Body of pancreas (tissue), 4 donors: ENCODE results near the gene HELZ. TPM values are rescaled to one million over a fixed set of nuclear protein-coding genes. Genes with fewer than 3 reads are reported as not detected.

Source experiments
- ATAC-seq: fragments of 150-250 bp; one replicate; pipeline ENCODE4 v1.9.1; 2016
- DNase-seq, 4 donors: peaks; one replicate each; pipeline ENCODE4 v3.0.0-alpha.2; 2019
- H3K27ac ChIP-seq, 4 donors: fragments of 200-600 bp; sonication (generic); 1 replicate in 3 of 4; 2 replicates in 1 of 4; pipeline versions ENCODE4 v1.5.1 to v1.6.1; 2016 to 2019; ENCODE audit warnings: mild to moderate bottlenecking in 1 of 4, mixed read lengths in 1 of 4, moderate library complexity in 1 of 4
- H3K27me3 ChIP-seq, 2 donors: fragments of 200-600 bp; sonication (generic); one replicate each; pipeline ENCODE4 v1.6.0; 2016; ENCODE audit warnings: mild to moderate bottlenecking in 1 of 2
- H3K36me3 ChIP-seq, 2 donors: fragments of 200-600 bp; sonication (generic); replicated peaks in 1 of 2; 2 replicates each; pipeline ENCODE4 v1.5.1; 2016; ENCODE audit warnings: low read depth in 2 of 2; ENCODE audit not compliant: insufficient read depth in 1 of 2
- H3K4me1 ChIP-seq: fragments of 200-600 bp; sonication (generic); one replicate; pipeline ENCODE4 v1.6.0; 2016
- H3K4me3 ChIP-seq, 2 donors: fragments of 200-600 bp; sonication (generic); 1 replicate in 1 of 2; 2 replicates in 1 of 2; pipeline ENCODE4 v1.5.1; 2016 to 2019
- H3K9me3 ChIP-seq, 3 donors: fragments of 200-600 bp; sonication (generic); 1 replicate in 2 of 3; 2 replicates in 1 of 3; pipeline ENCODE4 v1.5.1; 2016
- POLR2A ChIP-seq, 3 donors: fragments of 450-650 bp; IDR thresholded peaks; one replicate each; pipeline ENCODE4 v1.6.1; 2016; ENCODE audit warnings: antibody characterized with exemption in 3 of 3, mild to moderate bottlenecking in 2 of 3
- WGBS, 2 donors: methylation state at CpG; one replicate each; pipeline ENCODE4 v1.1.5; 2017; 5-methylcytosine and 5-hydroxymethylcytosine counted together
- intact Hi-C: fragments of 100-400 bp; cut with DNase I; formaldehyde crosslinking; loops from one replicate; pipeline ENCODE4 v1.15.1; 2023
- total RNA-seq, 2 donors: library from RNA; depleted of rRNA; stranded (reverse); fragments of >200 nt; gene quantifications; one replicate each; pipeline ENCODE4 v1.1.0, GENCODE V29; 2016
- TF ChIP-seq, protein P1 (sequence below), 7 experiments: fragments of 450-650 bp in 4 of 7; fragments of 200-600 bp in 3 of 7; sonication (generic) in 3 of 7; IDR thresholded peaks; one replicate each; pipeline ENCODE4 v1.5.1; 2016 to 2019; ENCODE audit warnings: antibody characterized with exemption in 7 of 7

HELZ gene
- total RNA-seq, 2 donors from 2014 or later: 21.0 to 34.6 TPM

DNA sequence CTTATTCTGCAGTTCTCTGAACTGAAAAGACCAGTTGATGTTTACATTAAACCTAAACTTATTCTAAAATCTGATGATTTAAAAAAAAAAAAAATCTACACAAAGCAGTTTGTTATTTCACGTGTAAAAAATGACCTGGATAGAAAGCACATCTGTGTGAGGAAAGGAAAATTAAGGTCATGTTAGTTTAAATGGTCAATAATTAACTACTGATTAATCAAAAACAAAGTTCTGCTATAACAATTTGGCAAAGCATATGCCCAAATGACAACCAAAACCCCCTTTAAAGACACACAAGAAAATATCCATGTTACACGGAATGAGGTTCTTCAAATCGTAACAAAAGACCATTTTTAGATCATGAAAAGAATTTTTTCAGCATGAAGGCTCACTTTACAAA, 170.2 kb downstream of the HELZ start:
- Histone ChIP-seq H3K27me3 (no peaks in the 10 kb centered on the region), H3K36me3 (no peaks in the 10 kb centered on the region), H3K4me1 (peaks cover 42% of the 10 kb centered on the region), H3K27ac (peak overlapping the region in 3 of 4 donors; percentile 16 to 84 (median 41)), H3K4me3 (no peak overlapping the region), H3K9me3 (no peaks in the 10 kb centered on the region)
- intact Hi-C loops: no loop called here
- 16 to 21% methylated on average over 3 of the region's 3 CpGs for WGBS, 2 donors
- DNase-seq (no peak), ATAC-seq (peak; percentile 54)
- TF ChIP-seq, protein P1, sequence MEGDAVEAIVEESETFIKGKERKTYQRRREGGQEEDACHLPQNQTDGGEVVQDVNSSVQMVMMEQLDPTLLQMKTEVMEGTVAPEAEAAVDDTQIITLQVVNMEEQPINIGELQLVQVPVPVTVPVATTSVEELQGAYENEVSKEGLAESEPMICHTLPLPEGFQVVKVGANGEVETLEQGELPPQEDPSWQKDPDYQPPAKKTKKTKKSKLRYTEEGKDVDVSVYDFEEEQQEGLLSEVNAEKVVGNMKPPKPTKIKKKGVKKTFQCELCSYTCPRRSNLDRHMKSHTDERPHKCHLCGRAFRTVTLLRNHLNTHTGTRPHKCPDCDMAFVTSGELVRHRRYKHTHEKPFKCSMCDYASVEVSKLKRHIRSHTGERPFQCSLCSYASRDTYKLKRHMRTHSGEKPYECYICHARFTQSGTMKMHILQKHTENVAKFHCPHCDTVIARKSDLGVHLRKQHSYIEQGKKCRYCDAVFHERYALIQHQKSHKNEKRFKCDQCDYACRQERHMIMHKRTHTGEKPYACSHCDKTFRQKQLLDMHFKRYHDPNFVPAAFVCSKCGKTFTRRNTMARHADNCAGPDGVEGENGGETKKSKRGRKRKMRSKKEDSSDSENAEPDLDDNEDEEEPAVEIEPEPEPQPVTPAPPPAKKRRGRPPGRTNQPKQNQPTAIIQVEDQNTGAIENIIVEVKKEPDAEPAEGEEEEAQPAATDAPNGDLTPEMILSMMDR (IDR thresholded peaks at IDR 0.05): no peak
- no peak for TF ChIP-seq POLR2A (IDR thresholded peaks at IDR 0.05)

DNA sequence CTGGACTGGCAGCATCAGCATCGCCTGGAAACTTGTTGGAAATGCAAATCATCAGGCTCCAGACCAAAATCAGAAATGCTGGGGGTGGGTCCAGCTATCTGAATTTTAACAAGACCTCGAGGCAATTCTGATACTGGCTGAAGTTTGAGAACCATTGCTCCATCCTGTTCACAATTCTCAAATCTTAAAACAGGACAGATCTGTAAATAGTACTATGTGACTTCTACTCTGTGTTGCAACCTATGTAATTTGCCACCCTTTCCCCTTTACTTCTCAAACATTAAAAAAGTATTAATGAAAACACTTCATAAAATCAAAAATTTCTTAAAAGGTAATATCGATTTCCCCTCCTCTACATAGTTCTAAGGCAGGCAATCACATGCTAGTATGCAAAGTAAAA, 172.1 kb downstream of the HELZ start:
- intact Hi-C loops: no loop called here
- no peak for TF ChIP-seq POLR2A (IDR thresholded peaks at IDR 0.05)
- TF ChIP-seq, protein P1 (IDR thresholded peaks at IDR 0.05): no peak
- Histone ChIP-seq H3K4me3 (no peak overlapping the region), H3K27me3 (no peaks in the 10 kb centered on the region), H3K9me3 (no peaks in the 10 kb centered on the region), H3K27ac (no peak overlapping the region), H3K36me3 (no peaks in the 10 kb centered on the region), H3K4me1 (peaks cover 42% of the 10 kb centered on the region)
- DNase-seq: no peak
- ATAC-seq: no peak
- WGBS, 2 donors: 62 to 79% methylated on average over 3 of the region's 3 CpGs

DNA sequence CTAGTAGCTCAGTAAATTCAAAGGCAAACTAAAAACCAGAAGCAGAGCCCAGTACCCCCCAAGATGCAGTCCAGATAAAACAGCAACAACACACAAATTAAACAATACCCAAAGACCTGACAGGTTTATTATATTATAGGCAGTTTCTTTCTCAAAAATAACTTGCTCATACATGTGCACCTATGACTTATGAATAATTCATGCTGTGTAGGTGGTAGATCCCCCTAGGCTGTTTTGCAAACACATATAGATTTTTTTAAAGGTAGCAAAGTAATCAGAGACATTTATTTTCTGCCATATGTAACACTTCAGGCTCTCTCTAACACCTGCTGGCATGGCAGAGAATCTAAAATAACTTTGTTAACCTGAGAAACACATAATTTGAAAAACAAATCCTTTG, 173.4 kb downstream of the HELZ start:
- H3K4me1 ChIP-seq: peaks cover 34% of the 10 kb centered on the region
- DNase-seq (no peak), ATAC-seq (no peak)
- TF ChIP-seq, protein P1 (IDR thresholded peaks at IDR 0.05): no peak
- TF ChIP-seq POLR2A (IDR thresholded peaks at IDR 0.05): no peak
- intact Hi-C loops: no loop called here
- H3K36me3 ChIP-seq: no peaks in the 10 kb centered on the region
- H3K27ac ChIP-seq: no peak overlapping the region
- H3K4me3 ChIP-seq: no peak overlapping the region
- no peaks in the 10 kb centered on the region for H3K27me3 ChIP-seq
- no peaks in the 10 kb centered on the region for H3K9me3 ChIP-seq

DNA sequence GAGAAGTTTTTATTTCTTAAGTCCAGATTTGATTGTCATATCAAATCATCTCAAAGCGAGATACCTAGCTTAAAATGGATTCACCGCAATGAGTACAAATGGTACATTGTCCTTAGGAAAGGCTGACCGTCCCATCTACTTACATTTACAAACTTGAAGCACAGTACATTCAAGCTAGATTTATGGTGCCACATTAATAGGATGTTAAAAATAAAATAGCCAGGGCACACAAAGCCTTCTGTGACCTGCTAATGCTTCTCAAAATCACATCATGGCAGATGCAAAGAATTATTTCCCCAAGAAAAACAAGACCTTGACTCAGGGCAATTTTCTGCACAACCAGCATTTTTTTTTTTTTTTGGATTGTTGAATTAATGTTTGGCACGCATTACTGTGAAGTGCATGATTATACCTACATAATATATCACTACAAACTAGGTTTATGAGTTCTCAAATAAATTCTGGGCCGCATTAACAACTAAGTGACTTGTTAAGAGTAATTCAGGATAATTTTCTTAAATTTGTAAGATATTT, 175.3 kb downstream of the HELZ start:
- Histone ChIP-seq H3K4me1 (peaks cover 16% of the 10 kb centered on the region), H3K27ac (no peak overlapping the region), H3K4me3 (no peak overlapping the region), H3K27me3 (no peaks in the 10 kb centered on the region), H3K9me3 (no peaks in the 10 kb centered on the region), H3K36me3 (no peaks in the 10 kb centered on the region)
- DNase-seq: no peak
- intact Hi-C loops: no loop called here
- WGBS, 2 donors: 92 to 96% methylated on average over 5 of the region's 5 CpGs
- no peak for ATAC-seq
- TF ChIP-seq, protein P1 (IDR thresholded peaks at IDR 0.05): no peak
- TF ChIP-seq POLR2A (IDR thresholded peaks at IDR 0.05): no peak

DNA sequence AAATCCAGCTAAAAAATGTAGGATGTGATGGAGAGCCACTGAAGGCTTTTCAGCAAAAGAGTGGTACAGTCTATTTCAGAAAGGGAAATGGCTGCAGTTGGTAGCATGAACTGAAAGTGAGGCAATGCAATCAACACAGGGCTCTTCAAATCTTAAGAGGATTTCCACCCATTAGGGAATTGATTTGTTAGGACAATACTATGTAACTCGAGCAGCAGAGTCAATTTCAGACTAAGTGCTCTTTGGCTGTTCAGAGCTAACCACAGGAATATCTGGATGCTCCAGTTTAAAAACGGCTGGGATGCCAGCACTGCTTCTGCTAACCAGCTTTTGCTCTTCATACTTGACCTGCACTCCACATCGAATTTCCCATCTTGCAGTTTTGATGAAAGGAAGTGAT, 176.0 kb downstream of the HELZ start:
- 61 to 76% methylated on average over 3 of the region's 3 CpGs for WGBS, 2 donors
- no peak for DNase-seq
- Histone ChIP-seq H3K4me1 (peaks cover 9% of the 10 kb centered on the region), H3K36me3 (no peaks in the 10 kb centered on the region), H3K9me3 (no peaks in the 10 kb centered on the region), H3K27me3 (no peaks in the 10 kb centered on the region), H3K4me3 (no peak overlapping the region), H3K27ac (no peak overlapping the region)
- no peak for TF ChIP-seq POLR2A (IDR thresholded peaks at IDR 0.05)
- TF ChIP-seq, protein P1 (IDR thresholded peaks at IDR 0.05): no peak
- ATAC-seq: no peak
- intact Hi-C loops: no loop called here
